Loucy (cell line): ENCODE results near the gene PPM1F.
"Not testable (repeated sequence)": the region's sequence is repeated elsewhere in the genome, so short reads cannot be mapped to it uniquely, and the experiment has no call there.

Source experiments
- EZH2phosphoT487 ChIP-seq: fragments of 200-600 bp; IDR thresholded peaks from 2 replicates; pipeline ENCODE4 v1.6.1; 2018; ENCODE audit warnings: antibody characterized with exemption, mild to moderate bottlenecking, moderate library complexity, borderline replicate concordance
- TF ChIP-seq, protein P1 (sequence below): fragments of 200-600 bp; sonication (generic); conservative IDR thresholded peaks from 2 replicates; pipeline ENCODE4 v1.5.1; 2014; ENCODE audit warnings: mild to moderate bottlenecking, antibody characterized with exemption, low read length

DNA sequence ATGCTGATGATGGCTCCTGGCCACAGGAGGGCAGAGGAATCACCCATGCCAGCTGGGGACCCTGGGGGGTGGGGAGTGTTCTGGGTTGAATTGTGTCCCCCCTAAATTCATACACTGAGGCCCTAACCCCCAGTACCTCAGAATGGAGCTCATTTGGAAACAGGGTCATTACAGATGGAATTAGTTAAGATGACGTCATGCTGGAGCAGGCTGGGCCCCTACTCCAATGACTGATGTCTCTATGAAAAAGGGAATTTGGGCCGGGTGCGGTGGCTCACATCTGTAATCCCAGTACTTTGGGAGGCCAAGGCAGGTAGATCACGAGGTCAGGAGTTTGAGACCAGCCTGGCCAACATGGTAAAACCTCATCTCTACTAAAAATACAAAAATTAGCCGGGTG lies 12.7 kb downstream of the PPM1F start:
- TF ChIP-seq, protein P1, sequence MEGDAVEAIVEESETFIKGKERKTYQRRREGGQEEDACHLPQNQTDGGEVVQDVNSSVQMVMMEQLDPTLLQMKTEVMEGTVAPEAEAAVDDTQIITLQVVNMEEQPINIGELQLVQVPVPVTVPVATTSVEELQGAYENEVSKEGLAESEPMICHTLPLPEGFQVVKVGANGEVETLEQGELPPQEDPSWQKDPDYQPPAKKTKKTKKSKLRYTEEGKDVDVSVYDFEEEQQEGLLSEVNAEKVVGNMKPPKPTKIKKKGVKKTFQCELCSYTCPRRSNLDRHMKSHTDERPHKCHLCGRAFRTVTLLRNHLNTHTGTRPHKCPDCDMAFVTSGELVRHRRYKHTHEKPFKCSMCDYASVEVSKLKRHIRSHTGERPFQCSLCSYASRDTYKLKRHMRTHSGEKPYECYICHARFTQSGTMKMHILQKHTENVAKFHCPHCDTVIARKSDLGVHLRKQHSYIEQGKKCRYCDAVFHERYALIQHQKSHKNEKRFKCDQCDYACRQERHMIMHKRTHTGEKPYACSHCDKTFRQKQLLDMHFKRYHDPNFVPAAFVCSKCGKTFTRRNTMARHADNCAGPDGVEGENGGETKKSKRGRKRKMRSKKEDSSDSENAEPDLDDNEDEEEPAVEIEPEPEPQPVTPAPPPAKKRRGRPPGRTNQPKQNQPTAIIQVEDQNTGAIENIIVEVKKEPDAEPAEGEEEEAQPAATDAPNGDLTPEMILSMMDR: not testable (repeated sequence)
- not testable (repeated sequence) for TF ChIP-seq EZH2phosphoT487
